GM12878 (cell line): ENCODE results near the gene FOXO3.

Experiments
- BHLHE40 ChIP-seq, 2 experiments: fragments of 450-650 bp in 1 of 2; IDR thresholded peaks; 2 replicates each; pipeline ENCODE4 v1.6.1; 2011 to 2017; ENCODE audit warnings: low read depth in 2 of 2, borderline replicate concordance in 1 of 2, improper control_type of control experiment in 1 of 2, low read length in 1 of 2, mild to moderate bottlenecking in 1 of 2
- CBFB ChIP-seq: IDR thresholded peaks from 2 replicates; pipeline ENCODE4 v1.6.1; 2016; ENCODE audit warnings: antibody characterized with exemption, low read depth
- ELK1 ChIP-seq: IDR thresholded peaks from 2 replicates; pipeline ENCODE4 v1.6.1; 2012; ENCODE audit warnings: low read depth, low read length, improper control_type of control experiment
- GABPA ChIP-seq: IDR thresholded peaks from 2 replicates; pipeline ENCODE4 v1.6.1; 2014; ENCODE audit warnings: antibody characterized with exemption, low read depth, mild to moderate bottlenecking, inconsistent platforms
- GATAD2B ChIP-seq: fragments of 450-650 bp; conservative IDR thresholded peaks from 2 replicates; pipeline ENCODE4 v1.6.1; 2017; ENCODE audit warnings: low read depth, mild to moderate bottlenecking, moderate library complexity
- MYC ChIP-seq: IDR thresholded peaks from 2 replicates; pipeline ENCODE4 v1.6.1; 2011; ENCODE audit warnings: mild to moderate bottlenecking, low read length, moderate library complexity, inconsistent platforms; ENCODE audit not compliant: insufficient read depth, insufficient replicate concordance, insufficient read length, severe bottlenecking
- PBX3 ChIP-seq: IDR thresholded peaks from 2 replicates; pipeline ENCODE4 v1.6.1; 2011; ENCODE audit warnings: mild to moderate bottlenecking, low read depth, low read length, moderate library complexity; ENCODE audit not compliant: insufficient replicate concordance
- SIX5 ChIP-seq: IDR thresholded peaks from 2 replicates; pipeline ENCODE4 v1.6.1; 2011; ENCODE audit warnings: mild to moderate bottlenecking, low read depth, low read length, moderate library complexity; ENCODE audit not compliant: severe bottlenecking
- SREBF2 ChIP-seq: IDR thresholded peaks from 2 replicates; pipeline ENCODE4 v1.6.1; 2012; ENCODE audit warnings: mild to moderate bottlenecking, low read length
- ZNF622 ChIP-seq: fragments of 450-650 bp; IDR thresholded peaks from 2 replicates; pipeline ENCODE4 v1.6.1; 2017; ENCODE audit warnings: mild to moderate bottlenecking, inconsistent platforms
- TF ChIP-seq, protein P1 (sequence below), 3 experiments: IDR thresholded peaks in 2 of 3; conservative IDR thresholded peaks in 1 of 3; 2 replicates each; pipeline ENCODE4 v1.5.1; 2011; ENCODE audit warnings: low read depth in 3 of 3, low read length in 3 of 3, mild to moderate bottlenecking in 3 of 3, control low read depth in 2 of 3, moderate library complexity in 2 of 3, inconsistent platforms in 1 of 3, mixed read lengths in 1 of 3; ENCODE audit not compliant: control insufficient read depth in 2 of 3, insufficient read depth in 1 of 3; ENCODE audit errors: extremely low read depth in 1 of 3
- TF ChIP-seq, protein P2 (sequence below): IDR thresholded peaks from 2 replicates; pipeline ENCODE4 v1.6.1; 2011; ENCODE audit warnings: low read depth, low read length, improper control_type of control experiment, borderline replicate concordance
- TF ChIP-seq, protein P3 (sequence below): fragments of 450-650 bp; IDR thresholded peaks from 2 replicates; pipeline ENCODE4 v1.6.1; 2018; ENCODE audit warnings: borderline replicate concordance, mild to moderate bottlenecking; ENCODE audit not compliant: partially characterized antibody

GRCh38 chr6:108591040-108591816, 30.5 kb downstream of the FOXO3 start:
- TF ChIP-seq CBFB (no peak), PBX3 (no peak), ZNF622 (no peak), GATAD2B (no peak), BHLHE40 (IDR thresholded peaks at IDR 0.05; ENCODE audit: borderline replicate concordance in 1 of 2, low read depth in 2 of 2, low read length in 1 of 2) (no peak), GABPA (no peak), MYC (no peak), ELK1 (no peak), SREBF2 (no peak), SIX5 (no peak)
- TF ChIP-seq, protein P1, sequence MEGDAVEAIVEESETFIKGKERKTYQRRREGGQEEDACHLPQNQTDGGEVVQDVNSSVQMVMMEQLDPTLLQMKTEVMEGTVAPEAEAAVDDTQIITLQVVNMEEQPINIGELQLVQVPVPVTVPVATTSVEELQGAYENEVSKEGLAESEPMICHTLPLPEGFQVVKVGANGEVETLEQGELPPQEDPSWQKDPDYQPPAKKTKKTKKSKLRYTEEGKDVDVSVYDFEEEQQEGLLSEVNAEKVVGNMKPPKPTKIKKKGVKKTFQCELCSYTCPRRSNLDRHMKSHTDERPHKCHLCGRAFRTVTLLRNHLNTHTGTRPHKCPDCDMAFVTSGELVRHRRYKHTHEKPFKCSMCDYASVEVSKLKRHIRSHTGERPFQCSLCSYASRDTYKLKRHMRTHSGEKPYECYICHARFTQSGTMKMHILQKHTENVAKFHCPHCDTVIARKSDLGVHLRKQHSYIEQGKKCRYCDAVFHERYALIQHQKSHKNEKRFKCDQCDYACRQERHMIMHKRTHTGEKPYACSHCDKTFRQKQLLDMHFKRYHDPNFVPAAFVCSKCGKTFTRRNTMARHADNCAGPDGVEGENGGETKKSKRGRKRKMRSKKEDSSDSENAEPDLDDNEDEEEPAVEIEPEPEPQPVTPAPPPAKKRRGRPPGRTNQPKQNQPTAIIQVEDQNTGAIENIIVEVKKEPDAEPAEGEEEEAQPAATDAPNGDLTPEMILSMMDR (IDR thresholded peaks at IDR 0.05 in 2 of 3, conservative IDR thresholded peaks at IDR 0.05 in 1 of 3; ENCODE audit: control insufficient read depth in 2 of 3, extremely low read depth in 1 of 3, insufficient read depth in 1 of 3, low read depth in 3 of 3, low read length in 3 of 3) = no peak
- TF ChIP-seq, protein P2, sequence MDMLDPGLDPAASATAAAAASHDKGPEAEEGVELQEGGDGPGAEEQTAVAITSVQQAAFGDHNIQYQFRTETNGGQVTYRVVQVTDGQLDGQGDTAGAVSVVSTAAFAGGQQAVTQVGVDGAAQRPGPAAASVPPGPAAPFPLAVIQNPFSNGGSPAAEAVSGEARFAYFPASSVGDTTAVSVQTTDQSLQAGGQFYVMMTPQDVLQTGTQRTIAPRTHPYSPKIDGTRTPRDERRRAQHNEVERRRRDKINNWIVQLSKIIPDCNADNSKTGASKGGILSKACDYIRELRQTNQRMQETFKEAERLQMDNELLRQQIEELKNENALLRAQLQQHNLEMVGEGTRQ = no peak
- TF ChIP-seq, protein P3, sequence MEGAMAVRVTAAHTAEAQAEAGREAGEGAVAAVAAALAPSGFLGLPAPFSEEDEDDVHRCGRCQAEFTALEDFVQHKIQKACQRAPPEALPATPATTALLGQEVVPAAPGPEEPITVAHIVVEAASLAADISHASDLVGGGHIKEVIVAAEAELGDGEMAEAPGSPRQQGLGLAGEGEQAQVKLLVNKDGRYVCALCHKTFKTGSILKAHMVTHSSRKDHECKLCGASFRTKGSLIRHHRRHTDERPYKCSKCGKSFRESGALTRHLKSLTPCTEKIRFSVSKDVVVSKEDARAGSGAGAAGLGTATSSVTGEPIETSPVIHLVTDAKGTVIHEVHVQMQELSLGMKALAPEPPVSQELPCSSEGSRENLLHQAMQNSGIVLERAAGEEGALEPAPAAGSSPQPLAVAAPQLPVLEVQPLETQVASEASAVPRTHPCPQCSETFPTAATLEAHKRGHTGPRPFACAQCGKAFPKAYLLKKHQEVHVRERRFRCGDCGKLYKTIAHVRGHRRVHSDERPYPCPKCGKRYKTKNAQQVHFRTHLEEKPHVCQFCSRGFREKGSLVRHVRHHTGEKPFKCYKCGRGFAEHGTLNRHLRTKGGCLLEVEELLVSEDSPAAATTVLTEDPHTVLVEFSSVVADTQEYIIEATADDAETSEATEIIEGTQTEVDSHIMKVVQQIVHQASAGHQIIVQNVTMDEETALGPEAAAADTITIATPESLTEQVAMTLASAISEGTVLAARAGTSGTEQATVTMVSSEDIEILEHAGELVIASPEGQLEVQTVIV = no peak
